Measurements from ENCODE around the gene PRDX1. TPM values are rescaled to one million over a fixed set of nuclear protein-coding genes. Genes with fewer than 3 reads are reported as not detected.
A peak's percentile ranks its signal among the peaks of the same experiment; 100 is the strongest.
"Not testable (repeated sequence)": the region's sequence is repeated elsewhere in the genome, so short reads cannot be mapped to it uniquely, and the experiment has no call there.

The PRDX1 gene
- total RNA-seq, 1 experiment from 2014 or later = 1,198 TPM

DNA sequence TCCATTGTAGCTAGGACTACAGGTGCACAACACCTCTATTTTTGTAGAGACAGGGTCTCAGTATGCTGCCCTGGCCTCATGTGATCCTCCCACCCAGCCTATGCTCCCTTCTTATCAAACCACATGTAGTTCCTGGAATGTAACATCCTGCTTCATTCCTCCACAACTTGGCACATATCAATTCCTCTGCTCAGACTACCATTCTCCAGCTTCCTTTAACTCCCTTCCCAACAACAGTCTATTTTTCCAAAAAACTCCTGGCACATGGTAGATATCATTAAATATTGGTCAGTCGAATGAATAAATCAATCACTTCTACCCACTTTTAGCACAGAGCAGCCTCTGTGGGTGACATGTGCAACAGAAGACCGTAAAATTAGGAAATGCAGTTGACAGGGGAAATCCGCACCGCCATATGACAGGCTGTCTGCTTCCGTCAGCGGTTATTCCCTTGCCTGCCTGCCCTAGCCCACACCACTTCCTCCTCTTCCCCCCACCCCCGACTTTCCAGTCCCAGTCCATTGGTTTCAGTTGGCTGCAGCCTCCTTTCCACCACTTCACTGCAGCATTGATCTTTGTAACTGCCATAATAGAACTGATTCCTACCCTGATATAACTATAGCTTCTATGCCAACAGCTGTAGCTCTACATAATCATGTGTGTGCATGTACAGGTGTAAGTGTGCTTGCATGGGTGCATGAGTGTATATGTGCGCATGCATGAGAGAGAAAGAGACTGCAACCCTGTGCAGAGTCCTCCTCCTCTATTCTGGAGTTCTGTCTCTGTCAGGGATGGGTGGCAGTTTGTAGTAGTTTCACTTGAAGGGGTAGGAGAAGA lies 22.1 kb upstream of the PRDX1 start:
- Histone ChIP-seq H3K4me3 (no peak overlapping the region), H3K9me3 (no peaks in the 10 kb centered on the region), H3K36me3 (no peaks in the 10 kb centered on the region), H3K27me3 (no peaks in the 10 kb centered on the region)
- DNase-seq = no peak

DNA sequence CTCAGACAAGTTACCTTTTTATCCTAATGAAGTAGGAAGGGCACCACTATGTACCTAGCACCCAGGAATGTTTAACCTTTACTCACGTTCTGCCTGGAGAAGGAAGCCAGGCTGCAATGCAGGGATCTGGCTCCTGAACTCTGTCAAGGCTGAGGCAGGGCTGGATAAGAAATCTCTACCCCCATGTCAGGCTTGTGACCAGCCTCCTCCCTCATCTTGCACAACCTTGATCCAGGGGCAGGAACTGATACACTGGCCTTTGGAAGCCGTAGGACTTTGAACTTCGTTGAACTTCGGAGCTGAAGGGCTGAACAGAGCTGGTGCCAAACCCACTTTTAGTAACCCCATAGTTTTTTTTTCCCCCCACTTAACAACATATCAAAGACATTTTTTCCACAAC lies 20.9 kb upstream of the PRDX1 start:
- no peak for DNase-seq
- no peak overlapping the region for H3K4me3 ChIP-seq
- H3K36me3 ChIP-seq = no peaks in the 10 kb centered on the region
- H3K27me3 ChIP-seq = no peaks in the 10 kb centered on the region
- no peaks in the 10 kb centered on the region for H3K9me3 ChIP-seq

DNA sequence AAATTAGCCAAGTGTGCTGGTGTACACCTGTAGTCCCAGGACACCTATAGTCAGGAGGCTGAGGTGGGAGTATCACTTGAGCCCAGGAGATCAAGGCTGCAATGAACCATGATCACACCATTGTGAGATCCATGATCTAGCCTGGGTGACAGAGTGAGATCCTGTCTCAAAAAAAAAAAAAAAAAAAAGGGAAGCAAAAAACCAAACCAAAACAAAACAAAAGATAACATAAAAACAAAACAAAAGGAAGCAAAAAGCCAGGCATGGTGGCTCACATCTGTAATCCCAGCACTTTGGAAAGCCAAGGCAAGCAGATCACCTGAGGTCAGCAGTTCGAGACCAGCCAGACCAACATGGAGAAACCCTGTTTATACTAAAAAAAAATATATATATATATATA lies 19.5 kb upstream of the PRDX1 start:
- H3K27me3 ChIP-seq = no peaks in the 10 kb centered on the region
- DNase-seq = no peak
- H3K4me3 ChIP-seq = no peak overlapping the region
- no peaks in the 10 kb centered on the region for H3K36me3 ChIP-seq
- no peaks in the 10 kb centered on the region for H3K9me3 ChIP-seq

DNA sequence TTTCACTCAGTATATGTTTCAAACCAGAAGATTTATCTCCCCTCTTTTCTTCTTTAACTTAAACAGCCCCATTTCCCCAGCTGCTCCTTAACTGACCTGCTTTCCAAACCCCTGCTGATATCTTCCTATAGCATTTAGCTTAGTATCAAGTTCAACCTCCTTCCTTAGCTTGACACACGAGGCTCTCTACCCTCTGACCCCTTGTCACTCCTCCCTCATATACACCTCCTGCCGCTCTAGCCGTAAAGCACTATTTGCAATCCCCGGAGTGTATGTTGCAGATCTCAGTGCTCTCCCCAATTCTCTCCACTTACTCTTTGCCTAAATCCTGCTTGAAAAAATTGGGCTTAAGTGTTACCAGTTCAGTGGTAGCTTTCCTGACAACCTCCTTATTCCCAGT lies 15.2 kb upstream of the PRDX1 start:
- Histone ChIP-seq H3K4me3 (no peak overlapping the region), H3K9me3 (no peaks in the 10 kb centered on the region), H3K36me3 (no peaks in the 10 kb centered on the region), H3K27me3 (no peaks in the 10 kb centered on the region)
- DNase-seq = no peak

DNA sequence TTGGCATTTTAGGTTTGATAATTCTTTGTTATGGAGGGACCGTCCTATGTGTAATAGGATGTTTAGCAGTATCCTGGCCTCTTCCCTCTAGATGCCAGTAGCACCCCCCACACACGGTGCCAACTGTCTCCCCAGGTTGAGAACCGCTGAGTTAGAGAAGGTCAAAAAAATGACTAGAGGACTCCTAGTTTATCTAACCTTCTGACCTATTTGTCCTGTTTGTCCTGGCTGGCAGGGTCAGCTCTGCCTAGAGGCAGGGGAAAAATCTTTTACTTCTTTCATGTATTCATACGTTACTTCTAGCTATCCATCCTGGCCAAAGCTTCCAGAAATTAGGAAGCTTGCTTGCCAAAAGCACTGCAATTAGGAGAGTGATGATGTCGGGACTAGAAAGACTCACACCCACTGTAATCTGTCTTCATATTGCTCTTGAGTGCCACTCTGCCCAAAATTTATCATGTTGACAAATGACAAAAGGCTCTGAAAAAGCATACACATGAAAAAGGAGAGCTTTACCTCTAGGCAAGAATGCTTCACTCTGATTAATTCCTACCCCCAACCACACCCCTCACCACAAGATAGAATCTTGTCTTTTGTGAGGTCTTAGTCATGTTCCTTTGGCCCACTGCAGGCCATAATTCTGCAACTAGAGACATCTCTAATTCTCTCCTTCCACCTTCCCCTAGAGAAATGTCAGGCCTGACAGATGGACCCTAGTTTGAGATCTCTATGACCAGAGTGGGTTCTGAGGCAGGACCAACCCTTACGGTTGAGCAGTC lies 14.5 kb upstream of the PRDX1 start:
- Histone ChIP-seq H3K4me3 (no peak overlapping the region), H3K27me3 (no peaks in the 10 kb centered on the region), H3K9me3 (no peaks in the 10 kb centered on the region), H3K36me3 (no peaks in the 10 kb centered on the region)
- no peak for DNase-seq

DNA sequence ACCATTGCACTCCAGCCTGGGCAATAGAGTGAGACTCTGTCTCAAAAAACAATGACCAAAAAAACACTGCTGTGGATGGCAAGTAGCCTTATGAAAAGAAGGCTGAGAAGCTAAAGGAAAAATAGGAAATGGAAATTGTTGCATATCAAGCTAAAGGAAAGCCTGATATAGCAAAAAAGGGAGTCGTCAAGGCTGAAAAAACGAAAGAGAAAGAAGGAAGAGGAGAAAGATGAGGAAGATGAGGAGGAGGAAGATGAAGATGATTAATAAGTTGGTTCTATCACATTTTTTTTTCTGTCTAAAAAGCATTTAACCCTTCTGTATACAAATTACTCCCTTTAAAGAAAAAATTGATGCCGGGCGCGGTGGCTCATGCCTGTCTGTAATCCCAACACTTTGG lies 10.2 kb upstream of the PRDX1 start:
- DNase-seq = no peak
- no peaks in the 10 kb centered on the region for H3K27me3 ChIP-seq
- no peak overlapping the region for H3K4me3 ChIP-seq
- no peaks in the 10 kb centered on the region for H3K36me3 ChIP-seq
- no peaks in the 10 kb centered on the region for H3K9me3 ChIP-seq

DNA sequence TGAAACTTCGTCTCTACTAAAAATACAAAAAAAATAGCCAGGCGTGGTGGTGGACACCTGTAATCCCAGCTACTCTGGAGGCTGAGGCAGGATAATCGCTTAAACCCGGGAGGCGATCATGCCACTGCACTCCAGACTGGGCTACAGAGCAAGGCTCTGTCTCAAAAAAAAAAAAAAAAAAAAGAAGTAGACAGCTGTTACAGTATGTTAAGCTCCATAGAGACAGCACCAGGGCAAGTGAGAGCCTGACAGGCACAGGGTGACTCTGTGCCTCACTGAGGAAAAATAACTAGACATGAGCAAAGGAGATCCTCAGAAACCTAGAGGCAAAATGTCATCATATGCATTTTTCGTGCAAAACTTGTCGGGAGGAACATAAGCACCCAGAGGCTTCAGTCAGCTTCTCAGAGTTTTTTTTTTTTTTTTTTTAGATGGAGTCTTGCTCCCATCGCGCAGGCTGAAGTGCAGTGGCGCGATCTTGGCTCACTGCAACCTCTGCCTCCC lies 9.0 kb upstream of the PRDX1 start:
- Histone ChIP-seq H3K4me3 (no peak overlapping the region), H3K36me3 (no peaks in the 10 kb centered on the region), H3K9me3 (no peaks in the 10 kb centered on the region), H3K27me3 (no peaks in the 10 kb centered on the region)
- no peak for DNase-seq

DNA sequence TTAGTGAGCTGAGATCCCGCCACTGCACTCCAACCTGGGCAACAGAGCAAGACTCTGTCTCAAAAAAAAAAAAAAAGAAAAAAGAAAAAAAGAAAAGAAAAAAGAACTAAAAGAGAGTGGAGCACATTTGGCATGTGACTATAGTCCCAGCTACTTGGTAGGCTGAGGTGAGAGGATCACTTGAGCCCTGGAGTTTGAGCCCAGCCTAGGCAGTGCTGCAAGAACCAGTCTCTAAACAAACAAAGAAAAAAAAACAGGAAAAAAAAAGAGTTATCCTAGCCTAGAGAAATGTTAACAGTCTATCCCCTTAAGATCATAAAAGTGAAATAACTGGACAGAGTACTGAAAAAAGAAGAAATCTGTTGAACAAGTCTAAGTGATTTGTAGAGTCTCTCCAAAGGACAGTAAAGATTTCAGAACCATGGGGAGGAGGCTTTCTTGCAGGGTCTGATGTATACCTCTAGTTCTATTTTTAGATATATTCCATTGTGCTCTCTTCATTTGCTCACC lies 4.5 kb upstream of the PRDX1 start:
- Histone ChIP-seq H3K4me3 (no peak overlapping the region), H3K9me3 (no peaks in the 10 kb centered on the region), H3K36me3 (peaks cover 4% of the 10 kb centered on the region; the same call in 1 of the 2 replicates), H3K27me3 (no peaks in the 10 kb centered on the region)
- DNase-seq = no peak

DNA sequence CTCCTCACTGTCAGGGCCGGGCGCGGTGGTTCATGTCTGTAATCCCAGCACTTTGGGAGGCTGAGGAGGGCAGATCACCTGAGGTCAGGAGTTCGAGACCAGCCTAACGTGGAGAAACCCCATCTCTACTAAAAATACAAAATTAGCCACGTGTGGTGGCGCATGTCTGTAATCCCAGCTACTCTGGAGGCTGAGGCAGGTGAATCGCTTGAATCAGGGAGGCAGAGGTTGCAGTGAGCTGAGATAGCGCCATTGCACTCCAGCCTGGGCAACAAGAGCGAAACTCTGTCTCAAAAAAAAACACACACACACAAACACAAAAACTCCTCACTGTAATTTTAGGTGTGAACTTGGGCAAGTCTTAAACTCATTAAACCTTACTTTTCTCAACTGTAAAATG lies 2.3 kb upstream of the PRDX1 start:
- H3K4me3 ChIP-seq, DNase-seq, H3K9me3 ChIP-seq, H3K27me3 ChIP-seq: not testable (repeated sequence)
- peaks cover 13% of the 10 kb centered on the region for H3K36me3 ChIP-seq

DNA sequence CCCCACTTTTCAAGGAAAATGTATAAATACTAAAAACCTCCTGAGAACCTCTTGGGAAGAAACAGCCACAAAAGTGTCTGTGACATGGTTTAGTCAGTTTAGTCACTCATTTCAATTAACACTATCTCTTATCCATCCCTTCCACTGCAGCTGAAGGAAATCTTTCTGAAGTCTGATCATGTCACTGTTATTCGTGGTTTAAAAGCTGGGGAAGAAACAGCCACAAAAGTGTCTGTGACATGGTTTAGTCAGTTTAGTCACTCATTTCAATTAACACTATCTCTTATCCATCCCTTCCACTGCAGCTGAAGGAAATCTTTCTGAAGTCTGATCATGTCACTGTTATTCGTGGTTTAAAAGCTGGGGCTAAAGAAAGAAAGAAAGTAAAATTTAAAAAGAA lies 1.8 kb upstream of the PRDX1 start:
- H3K9me3 ChIP-seq, H3K27me3 ChIP-seq, DNase-seq, H3K4me3 ChIP-seq: not testable (repeated sequence)
- peaks cover 18% of the 10 kb centered on the region for H3K36me3 ChIP-seq

DNA sequence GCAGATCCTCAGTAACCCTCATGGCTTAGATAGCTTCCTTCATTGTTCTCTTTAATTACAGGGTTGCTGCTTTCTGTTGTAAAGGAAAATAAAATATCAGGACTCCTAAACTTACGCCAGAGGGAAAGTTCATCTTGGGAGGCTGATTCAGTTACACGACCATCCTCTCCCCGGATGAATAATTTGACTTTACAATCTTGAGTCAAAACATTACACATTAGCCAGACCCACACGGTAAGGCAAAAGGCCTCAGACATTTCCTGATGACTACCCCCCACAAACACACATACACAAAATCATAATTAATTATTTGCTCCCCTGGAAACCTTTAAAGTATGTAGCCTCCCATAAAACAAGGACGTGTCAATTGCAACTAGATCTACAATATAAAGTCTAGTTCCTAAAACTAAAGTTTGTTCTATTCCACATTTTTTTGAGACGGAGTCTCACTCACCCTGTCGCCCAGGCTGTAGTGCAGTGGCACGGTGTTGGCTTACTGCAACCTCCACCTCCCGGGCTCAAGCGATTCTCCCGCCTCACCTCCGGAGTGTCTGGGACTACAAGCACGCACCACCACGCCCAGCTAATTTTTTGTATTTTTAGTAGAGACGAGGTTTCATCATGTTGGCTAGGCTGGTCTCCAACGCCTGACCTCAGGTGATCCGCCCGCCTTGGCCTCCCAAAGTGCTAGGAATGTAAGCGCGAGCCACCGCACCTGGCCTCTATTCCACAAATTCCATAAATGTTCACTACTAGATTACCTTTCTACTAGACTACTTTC lies 830 bp upstream of the PRDX1 start:
- DNase-seq = no peak
- Histone ChIP-seq H3K36me3 (peaks cover 25% of the 10 kb centered on the region), H3K9me3 (no peaks in the 10 kb centered on the region), H3K4me3 (peak overlapping the region; percentile 84), H3K27me3 (no peaks in the 10 kb centered on the region)

DNA sequence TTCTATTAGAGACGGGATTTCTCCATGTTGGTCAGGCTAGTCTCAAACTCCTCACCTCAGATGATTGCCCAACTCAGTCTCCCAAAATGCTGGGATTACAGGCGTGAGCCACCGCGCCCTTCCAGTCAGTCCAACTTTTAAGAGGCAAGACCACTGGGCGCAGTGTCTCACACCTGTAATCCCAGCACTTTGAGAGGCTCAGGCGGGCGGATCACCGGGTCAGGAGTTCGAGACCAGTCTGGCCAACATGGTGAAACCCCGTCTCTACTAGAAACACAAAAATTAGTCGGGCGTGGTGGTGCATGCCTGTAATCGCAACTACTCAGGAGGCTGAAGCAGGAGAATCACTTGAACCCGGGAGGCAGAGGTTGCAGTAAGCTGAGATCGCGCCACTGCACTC lies 1.9 kb downstream of the PRDX1 start:
- H3K36me3 ChIP-seq = peaks cover 49% of the 10 kb centered on the region
- H3K27me3 ChIP-seq, H3K9me3 ChIP-seq, DNase-seq: not testable (repeated sequence)
- H3K4me3 ChIP-seq = peak overlapping the region; percentile 84

DNA sequence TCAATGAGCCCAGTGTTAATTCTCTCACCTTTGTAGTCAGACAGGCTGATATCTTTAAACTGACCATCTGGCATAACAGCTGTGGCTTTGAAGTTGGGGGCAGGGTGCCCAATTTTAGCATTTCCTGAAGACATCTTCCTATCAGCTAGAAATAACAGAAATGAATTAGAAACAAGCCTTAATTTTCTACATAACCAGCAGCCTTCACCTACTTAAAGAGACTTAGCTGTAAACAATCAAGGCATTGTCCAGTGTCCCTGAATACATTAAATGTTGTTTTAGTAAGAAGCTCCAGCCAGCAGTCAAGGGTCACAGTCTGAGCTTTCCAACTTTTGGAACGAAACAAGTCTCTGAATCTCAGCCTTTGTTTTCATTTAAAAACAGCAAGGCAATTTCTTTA lies 2.8 kb downstream of the PRDX1 start:
- Histone ChIP-seq H3K4me3 (peak overlapping the region; percentile 84; the same call in 1 of the 2 replicates), H3K36me3 (peaks cover 57% of the 10 kb centered on the region), H3K27me3 (no peaks in the 10 kb centered on the region), H3K9me3 (no peaks in the 10 kb centered on the region)
- no peak for DNase-seq

DNA sequence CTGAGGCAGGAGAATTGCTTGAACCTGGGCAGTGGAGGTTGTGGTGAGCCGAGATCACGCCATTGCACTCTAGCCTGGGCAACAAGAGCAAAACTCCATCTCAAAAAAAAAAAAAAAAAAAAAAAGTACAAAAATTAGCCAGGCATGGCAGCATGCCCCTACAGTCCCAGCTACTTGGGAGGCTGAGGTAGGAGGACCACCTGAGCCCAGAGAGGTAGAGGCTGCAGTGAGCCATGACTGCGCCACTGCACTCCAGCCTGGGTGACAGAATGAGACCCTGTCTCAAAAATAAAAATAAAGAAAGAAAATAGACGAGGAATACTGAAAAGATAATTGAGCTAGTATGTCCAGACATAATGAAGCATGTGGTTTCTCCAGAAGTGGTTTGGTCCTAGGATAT lies 3.3 kb downstream of the PRDX1 start:
- H3K9me3 ChIP-seq, DNase-seq, H3K4me3 ChIP-seq, H3K27me3 ChIP-seq: not testable (repeated sequence)
- peaks cover 63% of the 10 kb centered on the region for H3K36me3 ChIP-seq

DNA sequence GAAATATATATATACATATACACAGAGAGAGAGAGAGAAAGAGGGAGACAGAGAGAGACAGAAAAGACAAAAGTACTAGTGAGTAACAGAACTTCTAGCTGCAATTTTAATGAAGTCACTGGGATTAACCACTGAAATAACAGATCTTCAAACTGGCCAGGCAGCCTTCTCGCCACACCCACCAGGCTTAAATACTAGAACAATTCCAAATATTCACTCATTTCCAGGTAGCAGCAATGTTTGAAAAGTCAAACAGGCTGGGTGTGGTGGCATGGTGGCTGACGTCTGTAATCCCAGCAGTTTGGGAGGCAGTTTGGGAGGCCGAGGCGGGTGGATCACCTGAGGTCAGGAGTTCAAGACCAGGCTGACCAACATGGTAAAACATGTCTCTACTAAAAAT lies 5.2 kb downstream of the PRDX1 start:
- Histone ChIP-seq H3K27me3 (no peaks in the 10 kb centered on the region), H3K36me3 (peaks cover 79% of the 10 kb centered on the region), H3K9me3 (no peaks in the 10 kb centered on the region), H3K4me3 (no peak overlapping the region)
- no peak for DNase-seq

DNA sequence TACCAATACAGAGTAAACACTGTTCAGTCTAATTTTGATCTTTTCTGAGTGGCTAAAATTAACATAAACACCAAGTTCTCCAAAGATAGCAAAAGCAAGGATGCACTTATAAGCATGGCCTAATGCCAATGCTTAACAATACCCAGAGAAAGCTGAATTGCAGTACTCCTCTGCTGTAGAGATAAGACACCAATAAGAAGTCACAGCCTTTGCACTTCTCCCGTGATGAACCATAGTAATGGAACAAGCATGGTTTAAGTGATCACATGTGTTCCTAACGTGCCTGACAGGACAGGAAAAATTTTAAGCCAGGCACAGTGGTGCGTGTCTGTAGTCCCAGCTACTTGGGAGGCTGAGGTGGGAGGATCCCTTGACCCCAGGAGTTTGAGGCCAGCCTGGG lies 5.6 kb downstream of the PRDX1 start:
- no peak for DNase-seq
- Histone ChIP-seq H3K4me3 (no peak overlapping the region), H3K36me3 (peaks cover 78% of the 10 kb centered on the region), H3K9me3 (no peaks in the 10 kb centered on the region), H3K27me3 (no peaks in the 10 kb centered on the region)
